CD4-positive, alpha-beta T cell treated with Interleukin-15 for 4 hours (primary cell): Measurements from ENCODE around the gene ROBO1.
"Not testable (repeated sequence)": the region's sequence is repeated elsewhere in the genome, so short reads cannot be mapped to it uniquely, and the experiment has no call there.

Source experiments
- DNase-seq: peaks from one replicate; pipeline ENCODE4 v3.0.0-alpha.2; 2020; ENCODE audit warnings: low spot score

The ROBO1 gene

GRCh38 chr3:78732471-78732870, 1035.3 kb downstream of the ROBO1 start:
- DNase-seq: no peak

DNA sequence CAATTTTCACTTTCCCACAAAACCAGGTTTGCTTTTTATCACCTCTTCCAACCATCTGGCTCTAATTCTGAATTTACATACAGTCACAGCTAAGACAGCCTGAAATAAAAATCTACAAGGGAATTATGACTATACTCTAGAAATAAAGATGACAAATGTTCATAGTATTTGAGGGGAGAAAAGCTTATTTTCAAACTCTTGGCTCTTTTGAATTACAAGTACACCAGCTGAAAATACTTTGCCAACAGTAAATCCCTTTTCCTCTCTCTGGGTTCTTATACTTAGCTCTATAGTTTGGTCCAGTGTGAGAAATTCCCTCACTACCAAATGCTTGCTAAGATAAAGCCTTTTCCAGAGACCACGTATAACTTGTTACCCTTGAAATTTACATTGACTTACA, 1037.9 kb downstream of the ROBO1 start:
- DNase-seq: no peak

DNA sequence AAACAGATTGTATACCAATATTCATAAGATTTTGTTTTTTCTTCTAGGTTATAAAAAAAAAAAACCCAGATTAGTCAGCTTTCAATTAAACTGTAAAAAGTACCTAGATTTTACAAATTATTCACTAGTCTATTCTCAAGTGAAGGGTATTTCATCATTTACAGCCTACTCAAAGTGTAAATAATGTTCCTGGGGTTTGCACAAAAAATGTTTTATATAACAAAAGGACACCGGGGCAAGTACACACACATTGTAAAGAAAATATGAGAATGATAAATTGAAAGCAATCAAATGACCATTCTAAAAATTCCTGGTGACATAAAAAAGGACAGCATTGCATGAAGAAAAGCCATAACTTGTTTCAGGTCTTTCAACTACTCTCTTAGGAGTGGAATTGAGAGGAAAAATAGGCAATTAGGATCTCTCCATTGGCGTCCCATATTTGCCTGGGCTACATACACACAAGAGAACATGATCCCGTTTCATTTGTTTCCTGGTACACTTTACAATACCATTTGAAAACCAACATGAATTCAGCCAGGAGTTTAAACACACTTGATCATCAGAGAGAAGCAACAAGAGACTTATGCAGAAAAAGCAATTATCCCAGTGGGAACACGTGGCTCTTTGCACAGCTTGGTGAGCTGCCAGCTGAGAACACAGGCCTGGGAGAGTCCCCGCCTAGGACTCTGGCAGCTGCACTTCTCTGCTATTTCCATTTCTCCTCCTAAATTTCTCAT, 1039.2 kb downstream of the ROBO1 start:
- DNase-seq: no peak

DNA sequence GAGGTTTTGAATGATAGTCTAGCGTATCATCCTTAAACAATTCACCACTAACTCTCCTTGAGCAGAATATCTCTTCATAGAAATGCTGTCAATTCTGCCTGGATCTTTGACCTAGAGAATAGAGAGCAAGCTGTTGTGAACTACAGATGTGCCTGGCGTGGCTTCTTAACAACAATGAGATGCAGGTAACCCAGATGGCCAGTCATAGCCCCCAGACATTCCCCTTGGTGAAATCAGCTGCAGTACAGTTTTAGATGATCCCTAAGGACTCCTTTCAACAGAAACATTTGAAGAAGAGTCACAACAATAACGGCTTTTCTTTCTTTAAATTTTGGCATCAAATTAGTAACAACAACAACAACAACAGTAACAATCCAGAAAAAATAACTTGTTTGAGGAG, 1041.3 kb downstream of the ROBO1 start:
- no peak for DNase-seq

DNA sequence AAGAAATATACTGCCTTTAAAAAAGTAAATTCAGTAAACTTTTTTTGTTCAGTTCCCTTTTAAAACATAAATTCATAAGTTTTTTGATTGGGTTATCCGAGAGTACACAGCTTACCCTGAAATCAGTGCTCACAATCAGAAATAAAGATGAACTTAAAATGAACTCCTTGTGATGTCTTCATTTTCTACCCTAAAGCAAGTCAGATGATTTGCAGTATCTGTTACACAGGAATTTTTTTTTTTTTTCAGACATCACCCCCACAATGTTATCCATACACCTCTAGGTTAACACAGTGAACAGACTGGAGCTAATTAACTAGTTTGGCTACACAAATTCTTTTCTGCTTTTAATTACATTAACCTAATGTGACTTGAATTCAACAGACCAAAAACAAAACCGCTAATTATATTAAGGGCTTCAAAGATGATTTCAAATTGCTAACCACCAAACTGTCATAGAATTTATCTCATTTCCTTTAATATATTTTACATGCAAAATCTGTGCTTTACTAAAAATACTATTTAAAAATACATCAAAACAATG, 1042.0 kb downstream of the ROBO1 start:
- no peak for DNase-seq

GRCh38 chr3:78724859-78725258, 1042.9 kb downstream of the ROBO1 start:
- no peak for DNase-seq

- not testable (repeated sequence) for DNase-seq
Measured at GRCh38 chr3:78724364-78724763, 1043.4 kb downstream of the ROBO1 start.

DNA sequence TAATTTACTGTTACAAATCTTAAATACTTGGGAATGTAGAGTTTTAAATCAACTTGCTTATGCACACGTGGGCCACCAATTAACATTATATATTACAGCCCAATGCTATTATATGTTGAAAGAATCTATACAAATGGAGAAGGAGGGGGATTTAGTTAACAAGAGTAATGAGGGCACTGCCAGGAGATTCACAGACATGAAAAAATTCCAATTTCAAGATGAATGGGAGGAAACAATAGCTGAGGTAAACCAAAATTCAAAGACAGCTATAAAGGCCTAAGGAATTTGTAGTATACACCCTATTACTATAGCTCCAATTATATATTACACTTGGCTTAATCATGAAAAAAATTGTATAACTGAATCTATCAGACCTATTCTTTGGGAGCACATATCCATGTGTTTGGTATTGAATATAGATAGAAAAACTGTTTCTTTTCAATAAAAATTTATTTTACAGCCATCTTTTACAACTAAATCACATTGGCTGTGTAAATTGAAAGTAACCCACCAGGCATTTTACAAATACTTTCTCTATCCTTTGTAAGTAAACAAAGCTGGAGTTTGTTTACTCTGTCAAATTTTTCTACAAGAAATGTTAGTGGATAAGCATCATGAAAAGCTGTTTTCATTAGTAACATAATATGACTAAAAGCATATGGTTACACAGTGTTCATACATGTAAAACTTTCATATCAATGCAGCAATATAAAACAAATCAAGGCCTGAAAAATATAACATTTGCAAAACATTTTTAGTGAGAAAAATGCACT, 1045.8 kb downstream of the ROBO1 start:
- DNase-seq: no peak

DNA sequence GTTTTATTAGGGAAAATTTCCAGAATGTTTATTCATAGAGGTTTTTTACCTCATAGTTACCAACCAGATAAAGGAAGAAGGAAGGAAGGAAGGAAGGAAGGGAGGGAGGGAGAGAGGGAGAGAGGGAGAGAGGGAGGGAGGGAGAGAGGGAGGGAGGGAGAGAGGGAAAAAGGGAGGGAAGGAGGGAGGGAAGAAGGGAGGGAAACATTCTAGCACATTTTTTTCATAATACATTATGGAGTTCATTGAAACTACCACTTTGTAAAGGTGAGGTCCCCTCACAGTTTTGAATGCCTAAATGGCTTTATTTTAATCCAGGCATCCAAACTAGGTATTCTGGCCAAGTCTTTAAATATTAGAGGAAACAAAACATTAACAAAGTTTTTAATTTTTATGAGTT, 1049.1 kb downstream of the ROBO1 start:
- no peak for DNase-seq

- DNase-seq: no peak
Measured at GRCh38 chr3:78717041-78717440, 1050.8 kb downstream of the ROBO1 start.

DNA sequence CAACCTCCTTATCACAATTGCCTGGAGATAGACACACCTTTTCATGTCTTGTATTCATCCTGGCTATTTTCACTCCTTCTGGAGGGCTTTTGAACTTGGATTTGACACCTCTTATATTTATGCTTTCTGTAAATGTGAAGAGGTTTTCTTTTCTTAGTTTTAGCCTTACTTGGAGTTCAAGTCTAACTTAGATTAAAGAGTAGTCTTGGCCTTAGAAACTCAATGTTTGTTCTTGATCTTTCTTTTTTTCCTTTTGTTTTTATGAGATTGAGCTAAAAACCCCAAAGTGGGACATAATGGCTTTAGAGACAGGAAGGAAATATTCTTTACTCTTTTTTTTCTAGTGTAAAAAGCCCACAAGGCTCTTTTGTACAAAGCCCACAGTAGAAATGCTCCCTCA, 1054.9 kb downstream of the ROBO1 start:
- DNase-seq: no peak

DNA sequence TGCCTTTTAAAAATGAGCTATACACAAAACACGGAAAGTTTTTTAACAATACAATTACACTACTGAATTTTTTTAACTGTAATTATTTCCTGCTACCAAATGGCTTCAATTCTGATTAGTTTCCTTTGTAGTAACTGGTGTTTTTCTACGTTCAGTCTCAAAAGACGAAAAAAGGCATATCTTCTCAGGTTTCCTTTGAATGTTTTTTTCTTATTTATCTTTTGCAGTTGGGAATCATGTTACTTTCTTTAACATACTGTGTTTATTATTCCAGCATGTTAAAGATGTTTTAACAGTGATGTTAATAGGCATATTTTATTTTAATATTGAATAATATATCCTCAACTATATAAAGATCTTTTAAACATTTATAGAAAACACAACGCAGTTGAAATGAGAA, 1055.5 kb downstream of the ROBO1 start:
- no peak for DNase-seq

DNA sequence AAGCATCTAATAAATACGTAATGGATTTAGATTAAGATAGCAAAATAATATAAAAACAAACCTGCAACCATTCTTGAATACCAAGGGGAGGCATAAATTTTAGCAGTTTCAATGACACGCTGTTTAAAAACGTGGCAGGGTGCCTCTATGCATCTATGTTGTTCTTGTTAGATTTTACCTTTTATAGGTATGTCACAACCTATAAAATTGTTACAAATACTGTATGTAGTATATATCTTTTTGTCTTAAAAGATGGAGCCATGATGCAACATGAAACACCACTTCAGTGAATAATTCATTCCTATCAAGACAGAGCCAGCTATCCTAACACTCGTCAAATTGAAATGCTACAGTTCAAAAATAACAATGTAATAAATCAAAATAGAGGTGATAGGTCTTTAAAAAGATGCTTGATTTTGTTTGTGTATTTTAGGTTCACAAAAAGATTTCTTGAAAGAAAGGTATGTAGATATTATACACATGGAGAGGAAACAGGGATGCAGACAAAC, 1059.2 kb downstream of the ROBO1 start:
- DNase-seq: no peak

DNA sequence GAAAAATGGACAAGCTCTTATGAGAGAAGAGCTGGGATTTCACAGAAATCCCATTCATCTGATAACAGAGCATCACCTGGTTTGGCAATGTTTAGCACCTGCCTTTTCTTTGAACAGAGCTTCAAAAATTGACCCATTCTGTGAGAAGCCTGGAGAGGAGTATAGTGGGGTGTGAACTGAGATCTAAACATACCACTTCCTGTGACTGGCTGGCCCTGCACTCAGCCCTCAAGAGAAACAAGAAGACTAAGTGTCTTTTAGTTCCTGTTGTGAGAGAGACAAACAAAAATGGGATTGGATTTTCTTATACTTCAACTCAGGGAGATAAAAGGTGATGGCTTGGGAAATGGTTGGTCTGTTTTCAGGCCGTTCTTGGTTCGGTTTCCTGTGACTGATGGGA, 1060.2 kb downstream of the ROBO1 start:
- no peak for DNase-seq

DNA sequence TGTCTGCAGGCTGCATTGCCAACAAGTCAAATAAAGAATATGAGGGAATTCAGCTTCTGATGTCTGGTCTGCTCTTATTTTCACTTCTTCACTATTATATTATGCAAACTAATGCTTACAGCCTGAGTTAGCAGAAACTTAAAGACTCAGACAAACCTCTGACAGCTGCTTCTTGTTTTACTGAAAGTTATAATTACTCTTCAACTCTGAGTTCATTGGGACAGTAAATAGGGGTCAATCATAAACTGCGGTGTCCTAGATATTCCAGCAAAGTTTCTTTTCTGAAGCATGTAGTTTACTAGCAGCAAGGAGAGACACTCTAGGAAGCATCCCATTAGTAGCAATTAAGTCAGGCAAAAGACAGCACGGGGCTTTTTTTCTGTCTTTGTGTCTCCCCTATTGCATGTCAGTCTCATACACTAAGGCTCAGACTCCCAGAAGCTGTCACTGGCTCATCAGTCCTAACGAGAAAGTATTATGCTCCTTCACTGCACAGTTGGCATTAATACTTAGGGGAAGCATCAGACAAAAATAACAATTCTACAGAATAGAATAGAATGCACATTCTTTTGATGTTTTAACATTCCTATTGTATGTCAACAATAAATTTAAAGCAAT, 1060.8 kb downstream of the ROBO1 start:
- DNase-seq: no peak

DNA sequence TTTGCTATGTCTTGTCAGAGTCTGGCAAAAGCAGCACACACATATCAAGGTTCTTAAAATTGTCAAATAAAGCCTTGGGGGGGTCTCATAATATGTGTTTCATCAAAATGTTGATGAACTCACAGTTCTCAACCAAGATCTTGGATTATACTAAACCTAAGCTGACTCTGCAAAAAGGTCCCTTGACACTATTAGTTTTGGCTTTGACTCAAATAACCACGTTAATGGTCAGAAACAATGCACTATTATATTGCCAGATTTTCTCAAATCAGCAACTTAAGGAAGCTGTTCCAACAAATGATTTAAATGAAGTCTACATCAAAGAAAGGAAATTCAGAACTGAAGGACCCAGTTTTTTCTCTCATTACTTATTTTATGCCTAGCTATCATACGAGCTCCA, 1063.9 kb downstream of the ROBO1 start:
- DNase-seq: no peak

DNA sequence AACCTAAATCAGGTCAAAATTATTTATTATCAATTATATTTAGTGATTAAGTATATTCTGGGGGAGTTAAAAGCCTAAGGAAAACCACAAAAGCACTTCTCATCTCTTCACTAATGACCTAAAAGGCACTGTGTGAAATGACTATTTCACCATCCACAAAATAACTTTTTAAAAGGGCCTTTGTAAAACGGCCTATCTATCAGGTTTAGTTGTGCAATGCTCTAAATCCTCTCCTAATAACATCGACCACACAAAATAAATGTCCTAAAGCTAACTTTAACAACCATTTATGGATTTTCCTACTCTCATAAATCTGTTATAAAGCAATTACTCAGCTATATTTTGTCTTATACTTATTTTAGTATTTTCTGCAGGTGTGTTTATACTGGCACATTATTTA, 1066.3 kb downstream of the ROBO1 start:
- DNase-seq: no peak

- DNase-seq: no peak
Measured at GRCh38 chr3:78698431-78698830, 1069.4 kb downstream of the ROBO1 start.

- DNase-seq: no peak
Measured at GRCh38 chr3:78697426-78697825, 1070.4 kb downstream of the ROBO1 start.

DNA sequence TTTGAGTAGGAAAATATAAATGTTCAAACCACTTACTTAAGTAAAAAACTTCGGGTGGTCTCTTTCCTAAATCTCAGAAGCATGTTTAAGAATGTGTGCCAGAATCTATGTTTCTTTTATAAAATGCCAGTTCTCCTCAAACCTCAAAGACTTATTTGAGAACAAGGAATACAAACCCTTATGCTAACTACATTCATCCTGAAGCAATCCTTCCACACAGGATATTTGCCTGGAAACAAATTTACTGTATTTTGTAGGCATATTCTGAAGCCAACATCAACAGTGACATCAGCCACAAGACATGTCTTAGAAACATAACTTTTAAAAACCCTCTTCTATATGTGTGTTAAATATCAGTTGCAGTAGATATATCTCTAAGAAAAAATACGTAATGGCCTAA, 1077.0 kb downstream of the ROBO1 start:
- DNase-seq: no peak

GRCh38 chr3:78689378-78689777, 1078.4 kb downstream of the ROBO1 start:
- DNase-seq: no peak

- no peak for DNase-seq
Measured at GRCh38 chr3:78687520-78687919, 1080.3 kb downstream of the ROBO1 start.

DNA sequence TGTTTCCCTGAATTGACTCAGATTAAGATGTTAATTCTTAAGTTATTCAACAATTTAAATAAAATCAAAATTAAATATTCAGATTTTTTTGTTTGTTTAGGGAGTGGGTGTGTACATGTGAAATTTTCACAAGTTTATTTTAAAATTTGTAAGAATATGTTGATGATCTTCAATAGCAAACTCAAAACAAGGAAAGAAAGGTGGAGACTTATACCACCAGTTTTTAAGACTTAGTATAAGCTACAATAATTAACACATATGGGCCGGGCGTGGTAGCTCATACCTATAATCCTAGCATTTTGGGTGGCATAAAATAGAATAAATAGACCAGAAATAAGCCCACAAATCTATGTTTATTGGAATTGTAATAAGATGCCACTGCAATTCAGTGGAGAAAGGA, 1084.5 kb downstream of the ROBO1 start:
- no peak for DNase-seq
